Activated T-cell treated with anti-CD3 and anti-CD28 coated beads, Interleukin-2, amount 50 U/mL, for 72 hours (primary cell): Measurements from ENCODE around the gene WFS1. TPM values are rescaled to one million over a fixed set of nuclear protein-coding genes. Genes with fewer than 3 reads are reported as not detected.
A peak's percentile ranks its signal among the peaks of the same experiment; 100 is the strongest.

Source experiments
- ATAC-seq, 2 donors: fragments of 150-1000 bp; cut with Tn5 transposase; replicated peaks in 1 of 2; 2 replicates each; pipeline ENCODE4 v1.10.0; 2021; ENCODE audit warnings: moderate library complexity in 2 of 2, mild to moderate bottlenecking in 1 of 2
- DNase-seq, 2 donors: peaks; one replicate each; pipeline ENCODE4 v3.0.0; 2021 to 2022; ENCODE audit warnings: mixed read lengths in 1 of 2
- H3K27ac Mint-ChIP-seq: one replicate; pipeline ENCODE4 v1.8.0; 2022; ENCODE audit warnings: mild to moderate bottlenecking, moderate library complexity, mixed read lengths
- H3K27me3 Mint-ChIP-seq: one replicate; pipeline ENCODE4 v1.8.0; 2022; ENCODE audit warnings: low read depth, mixed read lengths
- H3K36me3 Mint-ChIP-seq, 2 donors: one replicate each; pipeline ENCODE4 v1.8.0; 2022; ENCODE audit warnings: mixed read lengths in 2 of 2, mild to moderate bottlenecking in 1 of 2; ENCODE audit not compliant: insufficient read depth in 2 of 2
- H3K4me1 Mint-ChIP-seq: one replicate; pipeline ENCODE4 v1.8.0; 2022; ENCODE audit warnings: low read depth, mixed read lengths
- H3K4me3 Mint-ChIP-seq, 2 donors: one replicate each; pipeline ENCODE4 v1.8.0; 2022; ENCODE audit warnings: mild to moderate bottlenecking in 2 of 2, mixed read lengths in 2 of 2, moderate library complexity in 2 of 2
- H3K9me3 Mint-ChIP-seq, 2 donors: one replicate each; pipeline ENCODE4 v1.8.0; 2022; ENCODE audit warnings: mixed read lengths in 2 of 2
- total RNA-seq, 2 donors: library from RNA; stranded (reverse); gene quantifications; one replicate each; pipeline ENCODE4 v1.2.3, GENCODE V29; 2022

The WFS1 gene
- total RNA-seq, 2 donors from 2014 or later: 5.3 to 7.4 TPM

DNA sequence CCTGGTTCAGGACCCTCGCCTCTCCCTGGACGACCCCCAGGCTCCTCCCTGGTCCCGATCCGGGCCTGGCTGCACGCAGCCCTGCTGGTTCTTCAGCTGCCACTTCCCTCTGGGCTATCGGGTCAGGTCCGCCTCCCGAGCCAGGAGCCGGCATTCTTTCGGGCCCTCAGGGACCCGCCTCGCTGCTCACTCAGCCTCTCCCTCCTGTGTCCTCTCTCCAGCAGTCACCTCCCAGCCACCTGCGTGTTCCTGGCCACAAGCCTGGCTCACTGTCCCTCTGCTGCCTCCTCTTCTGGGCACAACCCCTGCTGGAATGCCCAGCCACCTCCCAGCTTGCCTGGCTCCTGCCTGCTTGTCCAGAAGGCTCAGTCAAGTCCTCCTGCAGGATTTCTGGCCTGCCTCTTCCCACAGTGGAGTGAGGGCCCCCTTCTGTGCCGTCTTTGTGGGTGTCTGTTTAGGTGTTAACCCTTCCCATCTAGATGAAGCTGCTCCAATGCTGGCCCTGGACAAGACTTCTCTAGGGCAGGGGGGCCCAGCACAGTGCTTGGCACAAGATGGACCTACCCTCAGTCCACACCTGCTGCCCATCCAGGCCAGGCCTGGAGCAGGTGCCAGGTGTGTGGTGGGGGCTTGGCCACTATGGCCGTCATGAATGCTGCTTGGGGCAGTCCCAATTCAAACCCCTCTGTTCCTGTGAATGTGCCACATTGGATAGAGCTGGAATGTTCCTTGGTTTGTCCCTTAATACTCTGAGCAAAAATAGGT is 2.2 kb downstream of the WFS1 start:
- Mint-ChIP-seq H3K9me3 (no peaks in the 10 kb centered on the region), H3K4me1 (peaks cover 5% of the 10 kb centered on the region), H3K27ac (no peak overlapping the region), H3K36me3 (no peaks in the 10 kb centered on the region), H3K4me3 (peak overlapping the region in 1 of 2 donors; percentile 7), H3K27me3 (peaks cover 7% of the 10 kb centered on the region)
- DNase-seq (no peak), ATAC-seq (no peak)

GRCh38 chr4:6272863-6273660 is 3.4 kb downstream of the WFS1 start:
- Mint-ChIP-seq H3K9me3 (no peaks in the 10 kb centered on the region), H3K27ac (no peak overlapping the region), H3K4me3 (no peak overlapping the region), H3K36me3 (no peaks in the 10 kb centered on the region), H3K27me3 (peaks cover 4% of the 10 kb centered on the region), H3K4me1 (peaks cover 5% of the 10 kb centered on the region)
- DNase-seq (no peak), ATAC-seq (no peak)

DNA sequence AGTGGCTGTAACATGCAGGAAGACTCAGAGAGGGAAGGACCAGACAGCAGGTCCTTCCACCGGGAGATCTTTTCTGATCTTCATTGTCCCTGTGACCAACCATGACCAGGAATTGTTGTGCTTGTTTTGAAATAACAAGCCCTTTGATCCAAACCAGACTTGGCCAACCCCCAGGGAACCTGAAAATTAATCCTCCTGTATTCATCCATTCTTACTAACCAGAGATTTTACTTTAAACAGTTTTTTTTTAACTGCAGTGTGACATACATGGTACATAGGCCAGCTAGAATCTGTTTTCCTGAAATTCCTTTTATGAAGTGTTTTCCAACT is 4.0 kb downstream of the WFS1 start:
- no peak for DNase-seq
- Mint-ChIP-seq H3K27me3 (no peaks in the 10 kb centered on the region), H3K27ac (no peak overlapping the region), H3K4me3 (no peak overlapping the region), H3K36me3 (no peaks in the 10 kb centered on the region), H3K4me1 (peaks cover 8% of the 10 kb centered on the region), H3K9me3 (no peaks in the 10 kb centered on the region)
- ATAC-seq: no peak

DNA sequence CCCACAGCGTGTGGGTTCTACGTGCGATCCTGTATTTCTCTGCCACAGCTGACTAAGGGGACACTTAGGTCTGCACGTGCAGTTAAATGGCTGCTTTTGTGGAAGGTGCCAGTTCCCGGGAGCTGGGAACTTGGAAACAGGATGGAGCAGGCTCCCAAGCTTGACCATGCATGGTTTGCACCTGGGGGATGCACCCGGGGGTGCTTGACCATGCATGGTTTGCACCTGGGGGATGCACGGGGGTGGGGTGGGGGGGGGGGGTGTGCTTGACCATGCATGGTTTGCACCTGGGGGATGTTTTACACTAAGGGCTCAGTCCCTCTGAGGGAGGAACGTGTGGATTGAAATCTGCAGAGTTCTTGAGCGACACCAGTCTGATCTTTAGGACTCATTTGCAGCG is 5.7 kb downstream of the WFS1 start:
- H3K4me1 Mint-ChIP-seq: peaks cover 6% of the 10 kb centered on the region
- no peaks in the 10 kb centered on the region for H3K36me3 Mint-ChIP-seq
- no peaks in the 10 kb centered on the region for H3K9me3 Mint-ChIP-seq
- no peaks in the 10 kb centered on the region for H3K27me3 Mint-ChIP-seq
- no peak overlapping the region for H3K27ac Mint-ChIP-seq
- ATAC-seq (no peak), DNase-seq (no peak)
- no peak overlapping the region for H3K4me3 Mint-ChIP-seq

- ATAC-seq (no peak), DNase-seq (no peak)
- Mint-ChIP-seq H3K27me3 (no peaks in the 10 kb centered on the region), H3K9me3 (no peaks in the 10 kb centered on the region), H3K36me3 (no peaks in the 10 kb centered on the region), H3K4me1 (peaks cover 6% of the 10 kb centered on the region), H3K4me3 (no peak overlapping the region), H3K27ac (no peak overlapping the region)
Observed at GRCh38 chr4:6275898-6276806, 6.5 kb downstream of the WFS1 start.

- Mint-ChIP-seq H3K4me1 (peaks cover 6% of the 10 kb centered on the region), H3K27ac (no peak overlapping the region), H3K27me3 (no peaks in the 10 kb centered on the region), H3K36me3 (no peaks in the 10 kb centered on the region), H3K4me3 (no peak overlapping the region), H3K9me3 (no peaks in the 10 kb centered on the region)
- DNase-seq (no peak), ATAC-seq (no peak)
Observed at GRCh38 chr4:6277139-6277802, 7.6 kb downstream of the WFS1 start.

GRCh38 chr4:6277935-6278800 is 8.5 kb downstream of the WFS1 start:
- DNase-seq (no peak), ATAC-seq (peak in 1 of 2 donors; percentile 7)
- H3K9me3 Mint-ChIP-seq: no peaks in the 10 kb centered on the region
- H3K36me3 Mint-ChIP-seq: no peaks in the 10 kb centered on the region
- no peaks in the 10 kb centered on the region for H3K27me3 Mint-ChIP-seq
- peaks cover 6% of the 10 kb centered on the region for H3K4me1 Mint-ChIP-seq
- H3K4me3 Mint-ChIP-seq: peak overlapping the region in 1 of 2 donors; percentile 21
- no peak overlapping the region for H3K27ac Mint-ChIP-seq

- H3K36me3 Mint-ChIP-seq: no peaks in the 10 kb centered on the region
- DNase-seq (peak in 1 of 2 donors; percentile 16), ATAC-seq (peak; percentile 65 to 77)
- no peaks in the 10 kb centered on the region for H3K27me3 Mint-ChIP-seq
- peak overlapping the region in 1 of 2 donors; percentile 21 for H3K4me3 Mint-ChIP-seq
- H3K4me1 Mint-ChIP-seq: peaks cover 6% of the 10 kb centered on the region
- no peaks in the 10 kb centered on the region for H3K9me3 Mint-ChIP-seq
- no peak overlapping the region for H3K27ac Mint-ChIP-seq
Observed at GRCh38 chr4:6278801-6279197, 9.1 kb downstream of the WFS1 start.

DNA sequence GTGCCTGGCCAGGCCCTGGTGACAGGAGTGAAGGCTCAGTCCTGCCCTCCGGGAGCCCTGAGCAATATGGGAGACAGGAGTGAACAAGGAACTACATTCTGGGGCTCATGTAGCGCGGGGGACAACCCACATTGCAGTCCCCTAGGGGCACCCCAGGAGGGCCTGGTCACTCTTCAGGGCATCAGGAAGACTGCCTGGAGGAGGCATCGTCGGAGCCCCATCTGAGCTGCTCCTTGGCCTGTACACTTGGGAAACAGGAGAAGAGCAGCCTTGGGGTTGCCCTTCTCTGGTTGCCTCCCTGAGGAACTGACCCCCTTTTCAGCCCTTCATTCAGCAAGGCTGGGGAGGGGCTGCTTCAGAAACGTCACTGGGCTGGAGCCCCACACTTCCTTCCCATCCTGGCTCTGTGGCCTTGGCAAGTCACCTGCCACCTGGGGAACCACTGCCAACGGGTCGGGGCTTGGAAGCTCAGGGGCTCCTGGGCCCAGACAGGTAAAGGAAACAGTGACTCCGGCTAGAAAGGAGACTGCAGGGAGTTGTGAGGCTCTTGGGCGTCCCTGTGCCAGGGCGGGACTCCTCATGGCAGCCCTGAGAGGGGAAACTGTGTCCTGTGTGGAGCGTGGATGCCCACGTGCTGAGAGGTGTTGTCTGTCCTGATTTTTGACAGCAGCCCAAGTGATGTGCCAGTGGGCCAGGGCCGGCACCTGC is 10.1 kb downstream of the WFS1 start:
- H3K4me1 Mint-ChIP-seq: peaks cover 6% of the 10 kb centered on the region
- no peaks in the 10 kb centered on the region for H3K36me3 Mint-ChIP-seq
- H3K9me3 Mint-ChIP-seq: no peaks in the 10 kb centered on the region
- DNase-seq (no peak), ATAC-seq (no peak)
- H3K4me3 Mint-ChIP-seq: no peak overlapping the region
- H3K27ac Mint-ChIP-seq: no peak overlapping the region
- no peaks in the 10 kb centered on the region for H3K27me3 Mint-ChIP-seq

GRCh38 chr4:6280365-6280996 is 10.8 kb downstream of the WFS1 start:
- H3K27ac Mint-ChIP-seq: no peak overlapping the region

More at GRCh38 chr4:6280365-6280996, 10.8 kb downstream of the WFS1 start:
- Mint-ChIP-seq H3K27me3 (no peaks in the 10 kb centered on the region), H3K9me3 (no peaks in the 10 kb centered on the region), H3K36me3 (no peaks in the 10 kb centered on the region), H3K4me1 (peaks cover 6% of the 10 kb centered on the region), H3K4me3 (no peak overlapping the region)
- DNase-seq (no peak), ATAC-seq (no peak)
